HPDE6-E6E7 (cell line): Measurements from ENCODE around the gene ATP10A.

Source experiments
- DNase-seq: peaks from one replicate; pipeline ENCODE4 v3.0.0; 2011; ENCODE audit warnings: missing footprints; ENCODE audit errors: extremely low spot score

The ATP10A gene

GRCh38 chr15:25679492-25679891, 183.6 kb downstream of the ATP10A start:
- DNase-seq, result no peak

GRCh38 chr15:25678500-25678855, 184.6 kb downstream of the ATP10A start:
- DNase-seq, result no peak

- DNase-seq, result no peak
These were observed 185.2 kb downstream of the ATP10A start for GRCh38 chr15:25677719-25678499.

GRCh38 chr15:25676070-25676469, 187.1 kb downstream of the ATP10A start:
- DNase-seq, result no peak

- no peak for DNase-seq
These were observed 187.7 kb downstream of the ATP10A start for GRCh38 chr15:25675396-25675795.

- no peak for DNase-seq
These were observed 188.2 kb downstream of the ATP10A start for GRCh38 chr15:25674913-25675312.

GRCh38 chr15:25673972-25674371, 189.2 kb downstream of the ATP10A start:
- DNase-seq, result no peak

- DNase-seq, result no peak
These were observed 189.8 kb downstream of the ATP10A start for GRCh38 chr15:25673351-25673750.

- no peak for DNase-seq
These were observed 192.0 kb downstream of the ATP10A start for GRCh38 chr15:25671132-25671531.

GRCh38 chr15:25670621-25671020, 192.5 kb downstream of the ATP10A start:
- DNase-seq, result no peak

- no peak for DNase-seq
These were observed 193.0 kb downstream of the ATP10A start for GRCh38 chr15:25670025-25670554.

GRCh38 chr15:25668901-25669300, 194.2 kb downstream of the ATP10A start:
- DNase-seq, result no peak

- no peak for DNase-seq
These were observed 194.8 kb downstream of the ATP10A start for GRCh38 chr15:25668236-25668795.

GRCh38 chr15:25667829-25668228, 195.3 kb downstream of the ATP10A start:
- no peak for DNase-seq

- DNase-seq, result no peak
These were observed 197.2 kb downstream of the ATP10A start for GRCh38 chr15:25665913-25666312.

- no peak for DNase-seq
These were observed 198.4 kb downstream of the ATP10A start for GRCh38 chr15:25664761-25665160.

- DNase-seq, result no peak
These were observed 199.6 kb downstream of the ATP10A start for GRCh38 chr15:25663515-25663914.

GRCh38 chr15:25661898-25662297, 201.2 kb downstream of the ATP10A start:
- DNase-seq, result no peak

- no peak for DNase-seq
These were observed 203.9 kb downstream of the ATP10A start for GRCh38 chr15:25659251-25659650.

GRCh38 chr15:25658560-25658959, 204.6 kb downstream of the ATP10A start:
- DNase-seq, result no peak

GRCh38 chr15:25655207-25655948, 207.7 kb downstream of the ATP10A start:
- DNase-seq, result no peak

GRCh38 chr15:25653371-25653770, 209.8 kb downstream of the ATP10A start:
- no peak for DNase-seq

GRCh38 chr15:25652704-25653103, 210.4 kb downstream of the ATP10A start:
- DNase-seq, result no peak
